ENCODE results near the gene TIMM29.

Gene TIMM29

DNA sequence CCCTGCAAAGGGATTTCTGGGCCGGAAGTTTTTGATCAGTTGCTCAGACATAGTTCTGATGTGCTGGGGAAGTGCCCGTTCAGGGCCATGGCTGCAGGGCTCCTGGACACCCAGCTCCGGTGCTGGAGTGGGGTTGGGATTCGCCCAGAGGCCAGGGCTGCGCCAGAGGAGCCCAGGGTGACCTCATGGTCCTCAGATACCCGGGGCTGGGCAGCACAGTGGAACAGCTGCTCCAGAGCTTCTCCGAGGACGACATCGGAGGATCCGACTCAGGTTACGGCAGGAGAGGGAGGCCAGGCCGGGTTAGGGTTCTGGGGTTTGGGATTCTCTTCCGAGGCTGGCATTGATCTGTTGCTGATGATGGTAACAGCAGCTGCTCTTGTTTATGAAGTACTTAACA, 36.4 kb upstream of the TIMM29 start:
- Histone ChIP-seq H3K27me3 (ENCODE audit: insufficient read depth, low read length) (no peaks in the 10 kb centered on the region), H3K36me3 (ENCODE audit: insufficient read depth, low read length) (no peaks in the 10 kb centered on the region), H3K4me1 (ENCODE audit: insufficient read depth, low read length) (peaks cover 46% of the 10 kb centered on the region), H3K4me3 (ENCODE audit: low read length) (no peak overlapping the region), H3K27ac (ENCODE audit: low read depth, low read length) (peak overlapping the region; percentile 56; the same call in 1 of the 2 replicates), H3K9me3 (ENCODE audit: insufficient read depth, low read depth, low read length) (no peaks in the 10 kb centered on the region), H3K9ac (ENCODE audit: low read depth, low read length) (no peak overlapping the region)
- WGBS, result 88% methylated on average over 13 of the region's 13 CpGs

DNA sequence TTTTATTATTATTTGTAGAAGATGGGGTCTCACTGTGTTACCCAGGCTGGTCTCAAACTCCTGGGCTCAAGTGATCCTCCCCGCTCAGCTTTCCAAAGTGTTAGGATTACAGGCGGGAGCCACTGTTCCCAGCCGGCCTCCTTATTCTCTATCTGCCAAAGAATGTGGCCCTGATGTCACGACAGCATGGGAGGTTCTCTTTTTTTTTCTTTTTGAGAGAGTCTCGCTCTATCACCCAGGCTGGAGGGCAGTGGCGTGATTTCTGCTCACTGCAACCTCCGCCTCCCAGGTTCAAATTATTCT, 33.7 kb upstream of the TIMM29 start:
- Histone ChIP-seq H3K27me3 (ENCODE audit: insufficient read depth, low read length) (no peaks in the 10 kb centered on the region), H3K4me3 (ENCODE audit: low read length) (no peak overlapping the region), H3K9ac (ENCODE audit: low read depth, low read length) (no peak overlapping the region), H3K9me3 (ENCODE audit: insufficient read depth, low read depth, low read length) (no peaks in the 10 kb centered on the region), H3K4me1 (ENCODE audit: insufficient read depth, low read length) (peaks cover 28% of the 10 kb centered on the region), H3K36me3 (ENCODE audit: insufficient read depth, low read length) (no peaks in the 10 kb centered on the region), H3K27ac (ENCODE audit: low read depth, low read length) (no peak overlapping the region)
- 82% methylated on average over 7 of the region's 7 CpGs for WGBS

DNA sequence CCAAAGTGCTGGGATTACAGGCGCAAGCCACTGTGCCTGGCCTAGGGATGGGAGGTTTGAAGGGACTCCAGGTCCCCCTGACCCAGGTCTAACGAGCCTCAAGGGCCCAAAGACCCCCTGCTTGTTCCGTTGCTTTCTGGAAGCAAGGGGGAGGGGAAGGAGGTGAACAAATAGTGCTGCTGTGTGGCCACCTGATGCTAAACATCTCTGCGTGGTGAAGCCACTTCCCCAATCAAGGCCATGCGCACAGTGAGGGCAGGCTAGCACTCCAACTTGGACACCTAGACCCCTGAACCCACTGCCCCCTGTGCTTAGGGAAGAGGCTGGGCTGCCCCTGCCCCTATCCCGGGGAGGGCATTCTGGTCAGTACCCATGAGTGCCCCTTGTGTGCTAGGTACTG, 33.2 kb upstream of the TIMM29 start:
- Histone ChIP-seq H3K27ac (ENCODE audit: low read depth, low read length) (no peak overlapping the region; the same call in 1 of the 2 replicates), H3K4me3 (ENCODE audit: low read length) (no peak overlapping the region), H3K36me3 (ENCODE audit: insufficient read depth, low read length) (no peaks in the 10 kb centered on the region), H3K27me3 (ENCODE audit: insufficient read depth, low read length) (no peaks in the 10 kb centered on the region), H3K9me3 (ENCODE audit: insufficient read depth, low read depth, low read length) (no peaks in the 10 kb centered on the region), H3K4me1 (ENCODE audit: insufficient read depth, low read length) (peaks cover 28% of the 10 kb centered on the region), H3K9ac (ENCODE audit: low read depth, low read length) (no peak overlapping the region)
- WGBS, result 86% methylated on average over 6 of the region's 6 CpGs

DNA sequence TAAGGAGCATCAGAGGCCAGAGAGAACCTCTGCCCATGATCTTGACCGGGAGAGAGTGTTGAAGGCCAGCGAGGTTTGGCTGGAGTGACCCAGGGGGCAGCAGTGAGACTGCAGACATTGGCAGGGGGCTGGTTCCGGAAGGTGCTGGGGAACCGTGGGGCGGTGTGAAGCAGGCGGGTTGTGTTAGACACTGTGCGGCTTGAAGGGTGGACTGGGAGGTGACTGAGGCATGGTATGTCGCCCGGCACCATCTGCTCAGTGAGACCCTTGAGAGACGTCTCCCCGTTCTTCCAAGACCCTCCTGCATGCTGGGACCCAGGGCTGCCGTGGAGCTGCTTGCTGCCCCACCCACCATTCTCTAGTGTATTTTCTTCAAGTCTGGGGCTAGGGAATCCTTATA, 32.7 kb upstream of the TIMM29 start:
- Histone ChIP-seq H3K4me3 (ENCODE audit: low read length) (no peak overlapping the region), H3K9ac (ENCODE audit: low read depth, low read length) (no peak overlapping the region), H3K27me3 (ENCODE audit: insufficient read depth, low read length) (no peaks in the 10 kb centered on the region), H3K36me3 (ENCODE audit: insufficient read depth, low read length) (no peaks in the 10 kb centered on the region), H3K27ac (ENCODE audit: low read depth, low read length) (no peak overlapping the region), H3K4me1 (ENCODE audit: insufficient read depth, low read length) (peaks cover 25% of the 10 kb centered on the region), H3K9me3 (ENCODE audit: insufficient read depth, low read depth, low read length) (no peaks in the 10 kb centered on the region)
- WGBS, result 78% methylated on average over 12 of the region's 12 CpGs

DNA sequence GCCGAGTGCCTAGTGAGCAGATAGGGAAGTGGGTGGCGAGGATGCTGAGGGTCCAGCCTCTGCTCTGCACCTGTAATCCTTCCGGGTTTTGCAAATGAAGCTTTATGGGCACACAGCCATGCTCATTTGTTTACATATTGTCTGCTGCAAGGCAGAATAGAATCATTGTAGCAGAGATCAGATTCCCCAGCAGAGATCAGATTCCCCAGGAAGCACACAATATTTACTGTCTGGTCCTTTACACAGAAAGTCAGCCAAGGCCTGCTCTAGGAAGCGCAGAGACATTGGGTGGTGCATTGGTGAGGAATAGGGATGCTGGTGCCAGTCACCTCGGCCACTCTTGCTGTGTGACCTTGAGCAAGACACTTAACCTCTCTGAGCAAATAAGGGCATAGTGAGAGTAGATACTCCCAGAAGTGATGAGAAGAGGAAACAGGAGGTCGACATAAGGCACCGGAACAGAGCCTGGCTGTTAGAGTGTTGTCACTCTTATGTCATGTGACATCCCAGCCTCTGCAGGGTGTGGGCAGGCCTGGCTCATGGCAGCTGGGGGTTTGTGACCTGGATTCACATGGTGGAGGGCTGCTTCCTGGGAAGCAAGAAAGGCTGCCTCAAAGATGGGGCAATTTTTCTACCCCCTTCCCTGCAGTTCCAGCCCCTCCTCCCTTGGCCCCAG, 31.6 kb upstream of the TIMM29 start:
- Histone ChIP-seq H3K9me3 (ENCODE audit: insufficient read depth, low read depth, low read length) (no peaks in the 10 kb centered on the region), H3K4me1 (ENCODE audit: insufficient read depth, low read length) (peaks cover 14% of the 10 kb centered on the region), H3K9ac (ENCODE audit: low read depth, low read length) (no peak overlapping the region; the same call in 1 of the 2 replicates), H3K27ac (ENCODE audit: low read depth, low read length) (no peak overlapping the region), H3K36me3 (ENCODE audit: insufficient read depth, low read length) (no peaks in the 10 kb centered on the region), H3K4me3 (ENCODE audit: low read length) (no peak overlapping the region), H3K27me3 (ENCODE audit: insufficient read depth, low read length) (no peaks in the 10 kb centered on the region)
- WGBS, result 89% methylated on average over 7 of the region's 7 CpGs

DNA sequence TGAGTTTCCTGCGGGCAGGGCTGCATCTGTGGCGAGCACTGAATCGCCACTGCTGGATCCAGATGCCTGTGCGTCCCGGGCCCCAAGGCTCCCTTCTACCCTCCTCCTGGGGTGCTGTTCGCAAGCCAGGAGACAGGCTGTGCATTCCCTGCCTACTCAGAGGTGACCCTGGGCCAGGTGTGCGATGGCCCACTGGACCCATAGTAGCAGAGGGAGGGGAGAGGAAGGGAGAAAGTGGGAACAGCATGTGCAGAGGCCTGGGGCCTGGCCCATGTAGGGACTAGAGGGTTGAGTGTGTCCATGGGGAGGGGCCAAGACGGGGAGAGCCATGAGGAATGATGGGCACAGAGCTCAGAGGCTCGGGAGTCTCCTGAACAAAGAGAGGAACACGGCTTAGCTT, 30.0 kb upstream of the TIMM29 start:
- no peak overlapping the region for H3K27ac ChIP-seq (ENCODE audit: low read depth, low read length)
- 0 out of 2 replicates have a peak, but pooled peaks cover 4% of the 10 kb centered on the region for H3K36me3 ChIP-seq (ENCODE audit: insufficient read depth, low read length)
- H3K4me1 ChIP-seq (ENCODE audit: insufficient read depth, low read length), result peaks cover 7% of the 10 kb centered on the region
- H3K4me3 ChIP-seq (ENCODE audit: low read length), result no peak overlapping the region
- no peaks in the 10 kb centered on the region for H3K27me3 ChIP-seq (ENCODE audit: insufficient read depth, low read length)
- H3K9ac ChIP-seq (ENCODE audit: low read depth, low read length), result 0 out of 2 replicates have a peak overlapping the region, but pooled peaks have one; percentile 1
- H3K9me3 ChIP-seq (ENCODE audit: insufficient read depth, low read depth, low read length), result no peaks in the 10 kb centered on the region
- 93% methylated on average over 10 of the region's 10 CpGs for WGBS

DNA sequence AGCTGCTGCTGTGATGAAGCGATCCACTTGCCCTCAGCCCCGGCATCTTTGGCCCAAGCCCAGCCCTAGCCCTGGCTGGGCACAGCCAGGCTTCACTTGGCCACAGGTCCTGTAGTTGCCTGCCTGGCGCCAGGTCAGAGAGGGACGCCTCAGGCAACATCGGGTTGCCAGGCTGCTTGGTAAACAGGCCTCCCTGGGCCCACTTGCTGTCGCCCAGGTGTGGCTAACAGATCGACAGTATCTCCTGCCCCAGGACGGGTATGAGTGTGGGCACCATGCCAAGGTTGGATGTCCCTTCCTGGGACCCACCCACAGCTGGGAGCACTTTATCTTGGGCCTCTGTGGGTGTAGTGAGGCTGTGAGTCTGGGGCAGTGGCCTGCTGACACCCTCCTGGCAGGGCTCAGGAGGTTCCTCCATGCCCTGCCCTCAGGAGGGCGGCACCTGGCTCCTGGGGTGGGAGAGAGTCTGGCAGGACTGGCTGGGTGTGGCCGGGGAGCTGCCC, 29.4 kb upstream of the TIMM29 start:
- H3K9ac ChIP-seq (ENCODE audit: low read depth, low read length), result no peak overlapping the region
- H3K4me3 ChIP-seq (ENCODE audit: low read length), result no peak overlapping the region
- H3K9me3 ChIP-seq (ENCODE audit: insufficient read depth, low read depth, low read length), result no peaks in the 10 kb centered on the region
- H3K36me3 ChIP-seq (ENCODE audit: insufficient read depth, low read length), result 0 out of 2 replicates have a peak, but pooled peaks cover 4% of the 10 kb centered on the region
- WGBS, result 96% methylated on average over 10 of the region's 10 CpGs
- H3K27me3 ChIP-seq (ENCODE audit: insufficient read depth, low read length), result no peaks in the 10 kb centered on the region
- peaks cover 5% of the 10 kb centered on the region for H3K4me1 ChIP-seq (ENCODE audit: insufficient read depth, low read length)
- no peak overlapping the region for H3K27ac ChIP-seq (ENCODE audit: low read depth, low read length)

DNA sequence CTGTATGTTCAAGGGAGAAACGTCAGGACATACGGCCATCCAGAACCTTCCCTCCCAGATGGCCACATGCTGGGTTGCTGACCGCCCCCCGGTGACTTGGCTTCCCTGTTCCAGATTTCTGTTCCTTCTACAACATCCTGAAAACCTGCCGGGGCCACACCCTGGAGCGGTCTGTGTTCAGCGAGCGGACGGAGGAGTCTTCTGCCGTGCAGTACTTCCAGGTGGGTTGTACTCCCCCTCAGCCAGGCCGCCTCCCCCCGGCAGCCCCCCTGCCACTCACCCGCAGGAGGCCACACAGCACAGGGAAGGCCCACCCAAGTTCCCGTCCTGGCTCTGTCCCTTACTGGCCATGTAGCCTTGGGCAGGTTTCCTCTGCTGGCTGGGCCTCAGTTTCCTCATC, 20.7 kb upstream of the TIMM29 start:
- Histone ChIP-seq H3K27me3 (ENCODE audit: insufficient read depth, low read length) (no peaks in the 10 kb centered on the region), H3K9me3 (ENCODE audit: insufficient read depth, low read depth, low read length) (no peaks in the 10 kb centered on the region), H3K27ac (ENCODE audit: low read depth, low read length) (no peak overlapping the region), H3K9ac (ENCODE audit: low read depth, low read length) (no peak overlapping the region), H3K36me3 (ENCODE audit: insufficient read depth, low read length) (peaks cover 58% of the 10 kb centered on the region), H3K4me3 (ENCODE audit: low read length) (no peak overlapping the region), H3K4me1 (ENCODE audit: insufficient read depth, low read length) (no peaks in the 10 kb centered on the region)
- WGBS, result 96% methylated on average over 14 of the region's 14 CpGs

DNA sequence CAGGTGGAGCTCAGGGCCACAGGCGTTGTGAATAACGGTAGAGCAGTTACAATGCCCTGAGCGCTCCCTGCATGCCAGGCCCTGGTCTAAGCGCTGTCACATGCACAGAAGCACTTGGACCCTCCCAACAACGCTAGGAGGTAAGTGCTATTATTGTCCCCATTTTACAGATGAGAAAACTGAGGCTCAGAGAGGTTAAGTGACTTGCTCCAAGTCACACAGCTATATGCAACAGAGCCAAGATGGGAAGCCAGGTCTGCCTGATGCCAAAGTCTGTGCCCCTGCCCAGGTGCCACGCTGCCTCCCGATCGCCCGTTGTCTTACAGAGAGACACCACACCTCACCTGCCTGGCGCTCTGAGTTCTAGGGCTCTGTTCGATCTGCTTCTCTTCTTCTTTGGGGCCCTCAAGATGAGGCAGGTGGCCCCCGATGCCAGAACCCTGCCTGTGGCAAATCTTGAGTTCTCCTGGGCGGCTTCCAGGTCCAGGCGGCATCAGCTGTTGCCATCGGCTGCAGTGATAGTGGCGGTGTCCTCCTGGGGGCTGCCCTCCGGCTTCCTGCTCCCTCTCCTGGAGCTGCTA, 20.1 kb upstream of the TIMM29 start:
- H3K4me1 ChIP-seq (ENCODE audit: insufficient read depth, low read length), result no peaks in the 10 kb centered on the region
- 96% methylated on average over 17 of the region's 17 CpGs for WGBS
- peaks cover 55% of the 10 kb centered on the region for H3K36me3 ChIP-seq (ENCODE audit: insufficient read depth, low read length)
- H3K9ac ChIP-seq (ENCODE audit: low read depth, low read length), result no peak overlapping the region
- no peak overlapping the region for H3K27ac ChIP-seq (ENCODE audit: low read depth, low read length)
- no peaks in the 10 kb centered on the region for H3K9me3 ChIP-seq (ENCODE audit: insufficient read depth, low read depth, low read length)
- H3K4me3 ChIP-seq (ENCODE audit: low read length), result no peak overlapping the region
- no peaks in the 10 kb centered on the region for H3K27me3 ChIP-seq (ENCODE audit: insufficient read depth, low read length)

DNA sequence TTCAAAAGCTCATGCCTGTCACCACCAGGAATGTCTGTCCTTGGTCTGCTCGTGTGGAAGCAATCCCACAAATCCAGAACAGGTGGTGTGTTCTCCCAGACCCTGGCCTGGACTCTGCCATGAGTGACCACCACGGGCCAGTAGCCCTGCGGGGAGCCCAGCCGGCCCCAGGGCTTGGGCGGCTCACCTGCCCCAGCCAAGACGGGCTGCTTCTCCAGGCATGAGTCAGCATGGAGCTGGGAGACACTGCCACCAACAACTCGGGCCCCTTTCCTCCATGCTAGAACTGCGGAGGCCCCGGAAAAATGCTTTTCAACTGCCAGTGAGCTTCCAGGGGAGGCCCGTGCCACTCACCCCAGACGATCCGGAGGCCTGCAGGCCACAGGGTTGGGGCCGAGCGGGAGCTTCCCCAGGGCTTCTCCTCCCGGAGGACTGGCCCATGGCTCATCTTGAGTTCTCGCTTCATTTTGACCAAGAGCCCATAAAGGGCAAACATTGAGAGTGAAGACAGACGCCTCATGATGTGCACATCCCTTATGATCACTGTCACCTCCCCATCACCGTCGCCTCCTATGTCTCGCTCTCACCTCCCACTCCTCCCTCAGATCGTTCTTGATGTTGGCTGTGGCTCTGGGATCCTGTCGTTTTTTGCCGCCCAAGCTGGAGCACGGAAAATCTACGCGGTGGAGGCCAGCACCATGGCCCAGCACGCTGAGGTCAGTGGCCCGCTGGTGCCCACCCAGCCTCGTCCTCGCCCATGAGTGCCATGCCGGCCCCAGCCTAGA, 16.8 kb upstream of the TIMM29 start:
- no peak overlapping the region for H3K9ac ChIP-seq (ENCODE audit: low read depth, low read length)
- H3K9me3 ChIP-seq (ENCODE audit: insufficient read depth, low read depth, low read length), result no peaks in the 10 kb centered on the region
- H3K4me3 ChIP-seq (ENCODE audit: low read length), result no peak overlapping the region
- peaks cover 74% of the 10 kb centered on the region for H3K36me3 ChIP-seq (ENCODE audit: insufficient read depth, low read length)
- H3K27me3 ChIP-seq (ENCODE audit: insufficient read depth, low read length), result no peaks in the 10 kb centered on the region
- H3K4me1 ChIP-seq (ENCODE audit: insufficient read depth, low read length), result no peaks in the 10 kb centered on the region
- H3K27ac ChIP-seq (ENCODE audit: low read depth, low read length), result no peak overlapping the region
- WGBS, result 94% methylated on average over 31 of the region's 31 CpGs

DNA sequence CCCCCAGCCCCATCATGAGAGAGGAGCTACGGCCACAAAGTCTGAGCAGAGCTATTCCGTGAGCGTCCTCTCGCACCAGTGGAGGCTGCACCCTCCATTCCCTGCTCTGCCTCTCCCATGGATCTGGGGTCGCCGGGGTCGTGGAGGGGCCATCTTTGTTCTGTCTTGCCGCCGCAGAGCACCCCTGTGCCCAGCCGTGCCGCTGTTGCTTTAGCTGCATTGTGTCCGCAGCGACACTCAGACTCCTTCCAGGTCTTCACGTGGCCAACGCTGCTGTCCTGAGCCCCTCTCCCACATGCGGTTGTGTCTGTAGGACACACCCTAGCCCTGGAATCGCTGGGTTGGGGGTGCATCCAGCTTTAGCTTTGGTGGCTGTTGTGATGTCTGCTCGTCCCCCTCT, 16.0 kb upstream of the TIMM29 start:
- no peaks in the 10 kb centered on the region for H3K27me3 ChIP-seq (ENCODE audit: insufficient read depth, low read length)
- H3K9ac ChIP-seq (ENCODE audit: low read depth, low read length), result no peak overlapping the region
- H3K27ac ChIP-seq (ENCODE audit: low read depth, low read length), result no peak overlapping the region
- H3K4me1 ChIP-seq (ENCODE audit: insufficient read depth, low read length), result no peaks in the 10 kb centered on the region
- 93% methylated on average over 18 of the region's 18 CpGs for WGBS
- peaks cover 69% of the 10 kb centered on the region for H3K36me3 ChIP-seq (ENCODE audit: insufficient read depth, low read length)
- H3K9me3 ChIP-seq (ENCODE audit: insufficient read depth, low read depth, low read length), result no peaks in the 10 kb centered on the region
- H3K4me3 ChIP-seq (ENCODE audit: low read length), result no peak overlapping the region
